HG03432 (cell line): ENCODE measurements around the gene NFATC3.
"Not testable (repeated sequence)": the region's sequence is repeated elsewhere in the genome, so short reads cannot be mapped to it uniquely, and the experiment has no call there.

Experiments
- ATAC-seq: cut with Tn5 transposase; IDR thresholded peaks from one replicate; pipeline ENCODE4 v1.9.1; 2021; ENCODE audit warnings: mild to moderate bottlenecking, moderate library complexity; ENCODE audit not compliant: unreplicated experiment

The NFATC3 gene

DNA sequence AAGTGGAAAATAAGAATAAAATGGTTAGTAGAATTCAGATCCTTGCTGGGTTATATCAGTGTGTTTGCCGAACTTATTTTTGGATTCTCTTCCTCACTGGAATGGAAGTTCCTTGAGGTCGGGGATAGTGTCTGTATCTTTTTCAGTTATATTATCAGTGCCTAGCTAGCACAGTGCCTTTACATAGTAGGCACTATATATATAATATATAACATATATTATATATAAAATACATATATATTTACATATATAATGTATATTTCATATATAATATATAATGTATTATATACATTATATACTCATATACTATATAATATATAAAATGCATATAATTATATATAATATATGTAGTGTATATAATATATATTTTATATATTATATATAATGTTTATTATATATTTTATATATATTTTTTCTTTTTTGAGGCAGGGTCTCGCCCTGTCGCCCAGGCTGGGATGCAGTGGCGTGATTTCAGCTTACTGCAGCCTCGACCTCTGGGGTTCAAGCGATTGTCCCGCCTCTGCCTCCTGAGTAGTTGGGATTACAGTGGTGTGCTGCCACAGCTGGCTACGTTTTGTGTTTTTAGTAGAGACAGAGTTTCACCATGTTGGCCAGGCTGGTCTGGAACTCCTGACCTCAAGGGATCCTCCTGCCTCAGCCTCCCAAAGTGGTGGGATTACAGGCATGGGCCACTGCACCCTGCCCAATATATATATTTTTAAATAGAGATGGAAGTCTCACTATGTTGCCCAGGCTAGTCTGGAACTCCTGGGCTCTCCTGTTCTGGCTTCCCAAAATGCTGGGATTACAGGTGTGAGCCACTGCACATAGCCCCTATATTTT is 3.2 kb downstream of the NFATC3 start:
- no peak for ATAC-seq

DNA sequence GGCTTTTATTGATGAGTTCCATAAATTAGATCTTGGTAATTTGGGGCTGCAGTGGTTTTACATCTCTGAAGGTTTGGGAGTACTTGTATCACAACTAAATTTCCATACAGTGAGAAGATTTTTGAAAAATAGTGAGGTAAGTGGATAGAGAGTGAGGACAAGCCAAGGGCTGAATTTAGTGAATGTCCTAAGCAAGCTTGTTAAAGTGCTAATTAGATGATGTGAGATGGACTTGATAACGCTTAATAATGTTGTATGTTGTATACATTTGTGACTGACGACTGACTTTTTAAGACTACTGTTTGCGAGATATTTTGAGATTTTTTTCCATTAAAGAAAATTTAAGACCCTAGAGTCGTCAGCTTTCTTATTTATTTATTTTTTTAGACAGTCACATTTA is 3.9 kb downstream of the NFATC3 start:
- ATAC-seq, result no peak

DNA sequence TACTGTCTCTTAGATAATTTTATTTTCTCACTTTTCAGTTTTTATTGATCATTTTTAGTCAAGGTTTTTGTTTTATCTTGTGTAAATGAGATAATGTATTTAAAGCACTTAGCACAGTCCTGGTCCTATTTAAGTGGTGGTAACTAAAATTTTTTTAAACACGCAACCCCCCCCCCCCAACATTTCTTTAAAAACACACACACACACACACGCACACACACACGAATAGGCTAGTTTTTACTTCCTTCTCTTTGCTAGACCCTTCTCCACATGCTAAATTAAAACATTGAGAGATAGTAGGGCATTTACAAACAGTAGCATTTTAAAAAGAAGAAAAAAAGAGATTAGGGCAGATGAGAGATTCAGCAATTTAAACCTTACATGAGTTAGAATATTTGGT is 5.0 kb downstream of the NFATC3 start:
- ATAC-seq, result no peak

DNA sequence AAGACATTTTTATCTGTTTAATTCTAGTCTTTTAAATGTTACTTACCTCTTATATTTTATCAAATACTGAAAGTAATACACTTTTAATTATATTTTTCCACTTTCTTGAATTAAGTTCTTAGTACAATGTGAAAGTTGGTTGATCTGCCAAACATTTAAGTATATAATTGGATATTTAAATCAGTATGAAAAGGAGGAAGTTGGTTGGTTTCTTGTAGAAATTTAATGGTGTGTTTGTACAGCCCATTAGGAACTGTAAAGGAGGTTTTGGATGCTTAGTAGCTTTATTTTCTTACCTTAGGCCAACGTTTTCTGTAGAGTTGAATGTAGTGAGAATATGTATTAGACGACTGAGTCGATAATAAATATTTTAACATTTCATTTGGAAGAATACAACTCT is 5.4 kb downstream of the NFATC3 start:
- ATAC-seq, result no peak

DNA sequence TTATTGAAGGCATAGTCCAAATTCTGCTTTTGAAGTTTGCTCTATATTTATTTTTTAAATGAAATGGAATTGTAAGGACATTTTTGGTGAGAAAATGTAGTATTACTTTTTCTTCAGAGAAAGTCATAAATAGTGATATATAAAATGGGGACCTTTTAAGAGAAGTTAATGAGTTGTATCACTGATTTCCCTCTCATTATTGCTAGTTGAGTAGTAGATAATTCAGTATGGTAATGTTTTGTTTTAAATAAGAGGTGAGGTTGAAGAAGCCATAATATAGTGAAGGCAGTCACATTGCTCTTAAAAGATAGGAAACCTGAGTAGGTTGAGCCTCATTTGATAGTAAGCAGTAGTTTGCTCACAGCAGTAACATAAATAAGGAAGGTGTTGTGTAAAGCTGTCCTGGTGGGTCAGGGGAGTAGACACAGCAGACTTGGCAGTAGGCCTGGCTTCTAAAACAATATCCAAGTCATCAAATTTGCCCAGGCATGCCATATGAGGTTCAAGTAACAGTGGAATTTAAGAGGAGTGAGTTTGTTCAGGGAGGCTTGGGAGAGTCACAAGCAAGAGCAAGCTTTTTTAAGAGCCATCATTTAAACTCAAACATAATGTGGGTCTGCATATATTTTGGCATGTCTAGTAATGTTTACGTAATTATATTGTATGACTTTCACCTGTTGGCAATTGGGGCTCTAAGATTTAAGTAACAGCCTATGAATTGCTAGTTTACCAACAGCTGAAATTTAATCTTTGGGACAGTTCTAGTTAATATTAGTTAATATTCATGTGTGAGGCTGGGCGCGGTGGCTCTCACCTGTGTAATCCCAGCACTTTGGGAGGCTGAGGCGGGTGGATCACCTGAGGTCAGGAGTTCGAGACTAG is 6.5 kb downstream of the NFATC3 start:
- no peak for ATAC-seq

DNA sequence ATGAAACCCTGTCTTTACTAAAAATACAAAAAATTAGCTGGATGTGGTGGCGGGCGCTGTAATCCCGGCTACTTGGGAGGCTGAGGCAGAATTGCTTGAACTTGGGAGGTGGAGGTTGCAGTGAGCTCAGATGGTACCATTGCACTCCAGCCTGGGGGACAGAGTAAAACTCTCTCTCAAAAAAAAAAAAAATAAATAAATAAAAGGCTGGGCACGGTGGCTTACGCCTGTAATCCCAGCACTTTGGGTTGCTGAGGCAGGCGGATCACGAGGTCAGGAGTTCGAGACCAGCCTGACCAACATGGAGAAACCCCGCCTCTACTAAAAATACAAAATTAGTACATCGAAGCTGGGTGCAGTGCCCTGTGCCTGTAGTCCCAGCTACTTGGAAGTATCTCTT is 7.1 kb downstream of the NFATC3 start:
- ATAC-seq, result not testable (repeated sequence)

DNA sequence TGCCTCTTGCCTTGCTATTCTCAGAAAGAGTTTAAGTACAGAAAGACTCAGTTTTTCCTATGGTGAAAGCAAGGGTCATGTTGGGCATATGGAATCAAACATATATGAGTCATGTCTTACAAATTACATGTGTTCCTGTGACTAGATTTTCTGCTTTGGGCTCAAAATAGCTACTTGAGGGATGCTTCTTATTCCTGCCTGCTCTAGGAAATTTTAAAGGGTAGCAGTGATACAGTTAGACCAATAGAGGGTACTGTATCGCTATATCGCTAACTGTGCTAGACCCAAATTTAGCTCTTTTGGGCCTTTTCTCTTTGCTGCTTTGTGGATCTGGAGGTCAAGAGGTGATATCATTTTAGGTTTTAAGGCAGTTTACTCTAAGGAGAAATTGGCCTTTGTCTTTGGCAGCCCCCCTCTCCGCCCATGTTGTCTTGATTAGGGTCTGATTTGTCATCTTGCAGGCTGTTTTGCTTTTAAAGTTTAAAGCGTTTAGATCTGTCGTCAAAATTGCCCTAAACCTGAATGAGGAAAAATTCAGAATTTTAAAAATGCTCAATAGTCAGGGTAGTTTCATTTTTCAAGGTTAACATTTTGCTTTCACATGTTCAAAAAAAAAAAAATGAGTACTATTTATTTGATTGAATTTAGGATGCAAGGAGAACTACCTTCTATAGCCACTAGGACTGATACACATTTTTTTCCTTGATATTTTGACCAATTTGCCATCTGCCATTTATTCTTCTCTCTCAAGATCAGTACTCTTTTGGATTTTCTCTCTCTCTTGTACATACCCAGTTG is 8.8 kb downstream of the NFATC3 start:
- no peak for ATAC-seq

DNA sequence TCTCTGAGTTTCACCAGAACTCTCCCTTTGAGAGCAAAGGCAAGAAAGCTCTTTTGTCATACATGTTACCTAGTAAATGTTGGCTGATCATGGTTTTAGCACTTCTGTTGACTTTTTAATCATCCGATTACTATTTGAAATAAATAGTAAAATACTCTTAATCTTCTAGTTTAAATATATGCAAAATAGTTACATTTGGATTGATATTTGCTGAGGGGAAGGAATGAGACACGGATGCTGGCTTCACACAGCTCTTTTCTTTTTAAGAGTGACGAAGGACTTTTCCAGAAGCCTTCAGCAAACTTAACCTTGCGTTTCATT is 9.4 kb downstream of the NFATC3 start:
- ATAC-seq, result no peak

DNA sequence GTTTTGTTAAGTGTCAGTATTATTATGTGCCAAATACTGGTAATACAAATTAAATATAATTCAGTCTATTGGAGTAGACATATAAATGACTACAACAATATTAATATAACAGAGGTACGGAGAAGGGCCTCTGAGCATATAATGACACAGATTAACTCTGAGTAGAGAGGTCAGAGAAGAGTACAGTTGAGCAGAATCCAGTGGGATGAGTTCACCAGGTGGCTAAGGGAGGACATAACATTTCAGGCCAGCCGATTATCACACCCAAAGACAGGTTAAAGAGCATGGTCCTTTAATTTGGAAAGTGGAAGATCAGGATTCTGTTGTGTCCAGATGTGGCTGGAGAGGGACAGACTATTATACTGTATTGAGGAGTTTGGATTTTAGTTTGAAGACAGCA is 11.3 kb downstream of the NFATC3 start:
- ATAC-seq, result no peak

DNA sequence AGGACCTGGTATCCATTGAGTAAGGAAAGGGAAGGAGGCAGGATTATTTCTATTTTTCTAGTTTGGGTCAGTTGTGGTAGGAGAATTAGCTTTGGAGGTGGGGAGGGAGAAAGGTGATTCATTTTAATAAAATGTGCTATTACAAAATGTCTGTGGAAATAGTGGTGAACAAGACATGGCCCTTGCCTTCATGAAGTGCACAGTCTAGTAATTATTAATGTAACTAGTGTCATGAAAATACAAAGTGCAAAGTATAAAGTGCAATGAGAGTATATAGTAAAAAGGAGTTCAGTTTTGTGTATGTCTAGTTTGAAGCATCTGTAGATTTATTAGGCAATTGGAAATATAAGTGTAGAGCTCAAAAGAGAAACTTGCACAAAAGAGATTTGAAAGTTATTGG is 11.9 kb downstream of the NFATC3 start:
- no peak for ATAC-seq

DNA sequence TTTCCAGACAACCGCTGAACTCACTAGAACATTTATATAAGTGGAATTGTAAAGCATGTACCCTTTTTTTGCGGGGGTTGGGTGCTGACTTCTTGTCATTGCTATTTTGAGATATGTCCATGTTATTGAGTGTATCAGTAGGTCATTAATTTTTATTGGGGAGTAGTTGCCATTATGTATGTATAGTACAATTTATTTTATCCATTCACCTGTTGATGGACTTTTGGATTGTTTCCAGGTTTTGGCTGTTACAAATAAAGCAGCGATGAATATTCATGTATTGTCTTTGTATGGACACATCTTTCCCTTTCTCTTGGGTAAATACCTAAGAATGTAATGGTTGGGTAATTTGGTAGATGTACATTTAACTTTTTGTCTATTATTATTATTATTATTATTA is 12.7 kb downstream of the NFATC3 start:
- ATAC-seq, result no peak

DNA sequence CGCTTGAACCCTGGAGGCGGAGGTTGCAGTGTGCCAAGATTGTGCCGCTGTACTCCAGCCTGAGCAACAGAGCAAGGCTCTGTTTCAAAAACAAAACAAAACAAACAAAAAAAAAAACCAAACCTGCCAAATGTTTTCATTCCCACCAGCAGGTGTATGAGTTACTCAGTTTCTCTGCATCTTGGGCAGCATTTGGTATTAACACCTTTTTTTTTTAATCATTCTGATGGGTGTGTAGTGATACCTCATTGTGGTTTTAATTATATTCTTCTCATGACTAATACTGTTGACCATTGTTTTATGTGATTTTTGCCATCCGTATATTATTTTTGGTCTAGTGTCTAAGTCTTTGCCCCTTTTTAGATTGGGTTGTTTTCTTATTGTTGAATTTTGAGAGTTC is 15.3 kb downstream of the NFATC3 start:
- no peak for ATAC-seq

DNA sequence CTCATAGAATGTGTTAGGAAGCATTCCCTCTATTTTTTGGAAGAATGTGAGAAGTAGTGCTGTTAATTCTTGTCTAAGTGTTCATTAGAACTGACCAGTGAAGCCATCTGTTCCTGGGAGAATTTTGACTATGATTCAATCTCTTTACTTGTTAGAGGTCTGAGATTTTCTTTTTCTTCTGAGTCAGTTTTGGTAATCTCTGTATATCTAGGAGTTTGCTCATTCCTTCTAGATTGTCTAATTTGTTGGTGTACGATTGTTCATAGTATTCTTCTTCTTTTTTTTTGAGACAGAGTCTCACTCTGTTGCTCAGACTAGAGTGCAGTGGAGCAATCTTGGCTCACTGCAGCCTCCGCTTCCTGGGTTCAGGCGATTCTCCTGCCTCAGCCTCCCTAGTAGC is 20.4 kb downstream of the NFATC3 start:
- no peak for ATAC-seq

DNA sequence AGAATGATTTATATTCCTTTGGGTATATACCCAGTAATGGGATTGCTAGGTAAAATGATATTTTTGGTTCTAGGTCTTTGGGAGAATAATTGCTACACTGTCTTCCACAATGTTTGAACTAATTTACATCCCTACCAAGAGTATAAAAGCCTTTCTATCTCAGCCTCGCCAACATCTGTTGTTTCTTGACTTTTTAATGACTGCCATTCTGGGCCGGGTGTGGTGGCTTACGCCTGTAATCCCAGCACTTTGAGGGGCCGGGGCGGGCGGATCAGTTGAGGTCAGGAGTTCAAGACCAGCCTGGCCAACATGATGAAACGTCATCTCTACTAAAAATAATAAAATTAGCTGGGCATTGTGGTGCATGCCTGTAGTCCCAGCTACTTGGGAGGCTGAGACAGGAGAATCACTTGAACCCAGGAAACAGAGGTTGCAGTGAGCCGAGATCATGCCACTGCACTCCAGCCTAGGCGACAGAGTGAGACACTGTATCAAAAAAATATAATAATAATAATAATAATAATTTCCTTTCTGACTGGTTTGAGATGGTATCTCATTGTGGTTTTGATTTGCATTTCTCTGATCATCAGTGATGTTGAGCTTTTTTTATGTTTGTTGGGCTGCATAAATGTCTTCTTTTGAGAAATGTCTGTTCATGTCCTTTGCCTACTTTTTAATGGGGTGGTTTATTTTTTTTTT is 22.2 kb downstream of the NFATC3 start:
- ATAC-seq, result not testable (repeated sequence)

DNA sequence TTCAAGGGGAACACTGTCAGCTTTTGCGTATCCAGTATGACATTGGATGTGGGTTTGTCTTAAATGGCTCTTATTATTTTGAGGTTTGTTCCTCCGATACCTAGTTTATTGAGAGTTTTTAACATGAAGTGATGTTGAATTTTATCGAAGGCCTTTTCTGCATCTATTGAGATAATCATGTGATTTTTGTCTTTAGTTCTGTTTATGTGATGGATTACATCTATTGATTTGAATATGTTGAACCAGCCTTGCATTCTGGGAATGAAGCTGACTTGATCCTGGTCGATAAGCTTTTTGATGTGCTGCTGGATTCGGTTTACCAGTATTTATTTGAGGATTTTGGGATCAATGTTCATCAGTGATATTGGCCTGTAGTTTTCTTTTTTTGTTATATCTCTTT is 24.0 kb downstream of the NFATC3 start:
- ATAC-seq, result not testable (repeated sequence)

DNA sequence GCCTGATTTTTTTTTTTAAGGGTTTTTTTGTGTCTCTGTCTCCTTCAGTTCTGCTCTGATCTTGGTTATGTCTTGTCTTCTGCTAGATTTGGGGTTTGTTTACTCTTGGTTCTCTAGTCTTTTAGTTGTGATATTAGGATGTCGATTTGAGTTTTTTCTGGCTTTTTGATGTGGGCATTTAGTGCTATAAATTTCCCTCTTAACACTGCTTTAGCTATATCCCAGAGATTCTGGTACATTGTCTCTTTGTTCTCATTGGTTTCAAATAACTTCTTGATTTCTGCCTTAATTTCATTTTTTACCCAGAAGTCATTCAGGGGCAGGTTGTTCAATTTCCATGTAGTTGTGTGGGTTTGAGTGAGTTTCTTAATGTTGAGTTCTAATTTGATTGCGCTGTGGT is 25.4 kb downstream of the NFATC3 start:
- not testable (repeated sequence) for ATAC-seq

DNA sequence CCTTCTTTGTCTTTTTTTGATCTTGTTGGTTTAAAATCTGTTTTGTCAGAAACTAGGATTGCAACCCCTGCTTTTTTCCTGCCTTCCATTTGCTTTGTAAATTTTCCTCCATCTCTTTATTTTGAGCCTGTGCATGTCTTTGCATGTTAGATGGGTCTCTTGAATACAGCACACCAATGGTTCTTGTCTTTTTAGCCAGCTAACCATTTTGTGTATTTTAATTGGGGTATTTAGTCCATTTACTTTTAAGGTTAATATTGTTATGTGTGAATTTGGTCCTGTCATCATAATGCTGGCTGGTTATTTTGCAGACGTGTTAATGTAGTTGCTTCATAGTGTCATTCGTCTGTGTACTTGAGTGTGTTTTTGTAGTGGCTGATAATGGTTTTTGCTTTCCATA is 26.2 kb downstream of the NFATC3 start:
- ATAC-seq, result no peak

DNA sequence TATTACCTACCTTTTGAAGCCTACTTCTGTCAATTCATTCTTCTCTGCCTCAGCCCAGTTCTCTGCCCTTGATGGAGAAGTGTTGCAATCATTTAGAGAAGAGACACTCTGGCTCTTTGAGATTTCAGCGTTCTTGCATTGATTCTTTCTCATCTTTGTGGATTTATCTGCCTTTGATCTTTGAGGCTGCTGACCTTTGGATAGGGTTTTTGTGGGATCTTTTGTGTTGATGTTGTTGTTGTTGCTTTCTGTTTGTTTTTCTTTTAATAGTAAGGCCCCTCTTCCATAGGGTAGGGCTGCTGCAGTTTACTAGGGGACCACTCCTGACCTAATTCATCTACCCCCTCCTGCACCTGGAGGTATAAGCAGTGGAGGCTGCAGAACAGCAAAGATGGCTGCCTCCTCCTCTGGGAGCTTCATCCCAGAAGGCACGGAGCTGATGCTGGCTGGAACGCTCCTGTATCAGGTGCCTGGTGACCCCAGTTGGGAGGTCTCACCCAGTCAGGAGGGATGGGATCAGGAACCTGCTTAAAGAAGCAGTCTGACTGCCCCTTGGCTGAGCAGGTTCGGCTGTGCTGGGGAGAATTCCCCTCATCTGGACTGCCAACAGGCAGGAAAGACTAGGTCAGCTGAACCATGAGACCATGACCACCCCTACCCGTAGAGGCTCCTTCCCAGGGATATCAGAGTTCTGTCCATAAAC is 28.0 kb downstream of the NFATC3 start:
- no peak for ATAC-seq

DNA sequence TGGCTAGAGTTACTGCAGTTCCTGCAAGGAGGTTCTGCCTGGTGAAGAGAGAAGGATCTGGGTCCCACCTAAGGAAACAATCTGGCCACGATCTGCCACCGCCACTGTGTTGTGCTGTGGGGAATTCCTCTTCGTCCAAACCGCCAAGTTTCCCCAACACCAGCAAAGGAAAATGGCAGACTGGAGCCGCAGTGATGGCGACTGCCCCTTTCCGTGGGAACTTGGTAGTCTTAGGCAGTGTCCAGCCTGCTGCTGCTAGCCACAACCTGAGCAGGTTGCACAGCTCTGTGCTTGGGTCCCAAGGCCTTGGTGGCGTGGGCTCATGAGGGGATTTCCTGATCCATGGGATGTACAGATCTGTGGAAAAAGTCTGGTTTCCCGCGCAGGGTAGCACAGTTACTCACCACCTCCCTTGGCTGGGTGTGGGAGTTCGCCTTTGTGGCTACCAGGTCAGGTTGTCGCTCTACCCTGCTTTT is 28.6 kb downstream of the NFATC3 start:
- no peak for ATAC-seq

DNA sequence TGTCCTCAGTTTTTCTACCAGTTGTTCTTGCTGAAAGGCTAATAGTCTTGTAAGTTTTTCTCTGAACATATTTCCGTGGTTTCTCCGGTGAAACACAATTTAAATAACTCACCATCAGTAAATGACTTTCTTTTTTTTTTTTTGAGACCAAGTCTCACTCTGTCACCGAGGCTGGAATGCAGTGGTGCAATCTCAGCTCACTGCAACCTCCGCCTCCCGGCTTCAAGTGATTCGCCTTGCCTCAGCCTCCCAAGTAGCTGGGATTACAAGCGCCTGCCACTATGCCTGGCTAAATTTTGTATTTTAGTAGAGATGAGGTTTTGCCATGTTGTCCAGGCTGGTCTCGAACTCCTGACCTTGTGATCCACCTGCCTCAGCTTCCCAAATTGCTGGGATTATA is 29.8 kb downstream of the NFATC3 start:
- ATAC-seq, result not testable (repeated sequence)
